GM10847 (cell line): ENCODE results near the gene SLC41A3.
"Not testable (repeated sequence)": the region's sequence is repeated elsewhere in the genome, so short reads cannot be mapped to it uniquely, and the experiment has no call there.

ENCODE experiments used
- POLR2A ChIP-seq: IDR thresholded peaks from 2 replicates; pipeline ENCODE4 v1.6.1; 2011; ENCODE audit not compliant: insufficient read length; ENCODE audit errors: extremely low read depth

SLC41A3 gene

GRCh38 chr3:125990253-125990970, 93.5 kb downstream of the SLC41A3 start:
- peak; percentile 26 for TF ChIP-seq POLR2A

- TF ChIP-seq POLR2A: not testable (repeated sequence)
Measured at GRCh38 chr3:125968701-125969592, 115.0 kb downstream of the SLC41A3 start, which contains the start of gene ROPN1B. ROPN1B (plus strand) TSS chr3:125969178; CDS start chr3:125972055, 2,877 bp downstream.

- no peak for TF ChIP-seq POLR2A
Measured at GRCh38 chr3:125967156-125967555, 116.8 kb downstream of the SLC41A3 start.

- TF ChIP-seq POLR2A: no peak
Measured at GRCh38 chr3:125965505-125965904, 118.4 kb downstream of the SLC41A3 start.

GRCh38 chr3:125961289-125961589, 122.7 kb downstream of the SLC41A3 start:
- TF ChIP-seq POLR2A: no peak

GRCh38 chr3:125960456-125961288, 123.3 kb downstream of the SLC41A3 start:
- TF ChIP-seq POLR2A: no peak

DNA sequence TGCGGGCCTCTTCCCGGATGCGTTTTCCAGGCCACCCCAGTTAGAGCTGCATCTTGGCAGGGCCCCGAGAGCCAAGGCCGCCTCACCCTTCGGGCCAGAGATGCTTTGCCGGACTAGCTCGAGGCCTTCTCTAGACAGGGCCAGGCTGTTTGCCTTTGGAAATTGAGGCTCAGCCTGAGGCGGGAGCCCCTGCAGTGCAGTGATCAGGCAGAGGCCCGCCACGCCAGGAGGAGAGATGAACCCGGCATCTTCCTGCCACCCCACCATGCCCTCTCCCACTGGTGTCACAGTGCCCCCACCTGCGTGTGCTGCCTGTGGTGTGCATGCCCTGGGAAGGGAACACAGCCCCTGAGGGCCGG, 123.9 kb downstream of the SLC41A3 start:
- no peak for TF ChIP-seq POLR2A

DNA sequence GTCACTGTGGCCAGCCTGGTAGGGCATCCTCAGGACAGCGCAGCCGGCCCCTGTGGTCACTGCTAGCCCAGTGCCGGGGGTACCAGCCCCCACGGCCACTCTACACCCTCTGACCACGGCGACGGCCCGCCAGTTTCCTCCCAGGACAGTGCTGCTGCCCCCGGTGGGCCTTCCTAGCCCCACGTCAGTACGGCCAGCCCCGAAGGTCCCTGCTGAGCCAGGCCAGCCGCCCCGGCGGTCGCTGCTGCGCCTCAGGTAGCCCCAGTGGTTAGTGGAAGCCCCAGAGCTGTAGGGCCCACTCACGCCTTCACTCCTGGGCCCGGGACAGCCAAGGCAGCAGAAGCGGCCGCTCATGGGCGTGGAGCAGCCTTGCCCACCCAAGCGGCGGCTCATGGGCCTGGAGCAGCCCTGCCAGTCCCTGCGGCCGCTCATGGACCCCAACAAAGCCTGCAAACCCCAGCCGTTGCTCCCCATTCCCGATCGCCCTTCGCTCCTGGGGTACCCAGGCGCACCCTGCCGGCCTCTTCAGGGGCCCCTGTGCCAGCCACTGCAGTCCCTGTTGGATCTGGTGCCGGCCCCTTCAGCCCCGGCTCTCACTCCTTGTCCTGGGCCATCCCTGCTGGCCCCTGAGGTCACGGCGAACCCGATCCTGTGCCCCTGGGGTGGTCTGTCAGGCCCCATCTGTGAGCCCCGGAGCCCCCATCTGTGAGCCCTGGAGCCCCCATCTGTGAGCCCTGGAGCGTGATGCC, 124.4 kb downstream of the SLC41A3 start:
- no peak for TF ChIP-seq POLR2A

DNA sequence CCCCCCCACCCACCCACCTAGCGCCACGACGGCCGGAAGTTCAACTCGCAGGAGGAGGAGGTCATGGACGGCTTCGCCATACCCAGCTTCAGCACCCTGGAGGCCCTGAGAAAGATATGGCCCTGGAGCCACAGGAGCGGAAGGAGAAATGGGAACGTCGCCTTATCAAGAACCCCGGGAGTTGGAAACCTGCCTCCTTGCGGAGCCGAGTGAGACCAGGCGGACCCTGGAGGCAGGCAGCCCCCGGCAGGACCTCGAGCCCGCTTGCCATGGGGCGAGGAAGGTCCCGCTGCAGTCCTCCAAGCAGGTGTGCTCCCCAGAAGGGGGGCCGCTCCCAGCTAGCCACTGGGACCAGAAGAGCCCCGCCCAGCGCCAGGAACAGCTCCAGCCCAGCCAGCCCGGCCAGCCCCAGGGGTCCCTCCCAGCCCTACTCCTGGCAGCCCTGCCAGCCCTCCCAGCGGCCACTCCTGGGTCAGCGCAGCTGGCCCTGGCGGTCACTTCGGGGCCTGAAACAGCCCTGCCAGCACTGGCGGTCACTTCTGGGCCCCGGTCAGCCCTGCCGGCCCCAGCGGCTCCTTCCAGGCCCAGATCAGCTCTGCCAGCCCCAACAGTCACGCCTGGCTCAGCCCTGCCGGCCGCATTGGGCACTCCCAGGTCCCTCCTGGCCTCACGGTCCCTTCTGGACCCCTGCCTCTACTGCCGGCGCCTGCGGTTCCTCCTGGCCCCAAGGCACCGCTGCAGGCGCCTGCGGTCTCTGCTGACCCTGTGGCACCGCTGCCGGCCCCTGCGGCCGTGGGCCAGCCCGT, 125.2 kb downstream of the SLC41A3 start:
- TF ChIP-seq POLR2A: no peak

- TF ChIP-seq POLR2A: no peak
Measured at GRCh38 chr3:125957674-125958510, 126.0 kb downstream of the SLC41A3 start.
